ENCODE results near the gene CIB2.

CIB2 gene

DNA sequence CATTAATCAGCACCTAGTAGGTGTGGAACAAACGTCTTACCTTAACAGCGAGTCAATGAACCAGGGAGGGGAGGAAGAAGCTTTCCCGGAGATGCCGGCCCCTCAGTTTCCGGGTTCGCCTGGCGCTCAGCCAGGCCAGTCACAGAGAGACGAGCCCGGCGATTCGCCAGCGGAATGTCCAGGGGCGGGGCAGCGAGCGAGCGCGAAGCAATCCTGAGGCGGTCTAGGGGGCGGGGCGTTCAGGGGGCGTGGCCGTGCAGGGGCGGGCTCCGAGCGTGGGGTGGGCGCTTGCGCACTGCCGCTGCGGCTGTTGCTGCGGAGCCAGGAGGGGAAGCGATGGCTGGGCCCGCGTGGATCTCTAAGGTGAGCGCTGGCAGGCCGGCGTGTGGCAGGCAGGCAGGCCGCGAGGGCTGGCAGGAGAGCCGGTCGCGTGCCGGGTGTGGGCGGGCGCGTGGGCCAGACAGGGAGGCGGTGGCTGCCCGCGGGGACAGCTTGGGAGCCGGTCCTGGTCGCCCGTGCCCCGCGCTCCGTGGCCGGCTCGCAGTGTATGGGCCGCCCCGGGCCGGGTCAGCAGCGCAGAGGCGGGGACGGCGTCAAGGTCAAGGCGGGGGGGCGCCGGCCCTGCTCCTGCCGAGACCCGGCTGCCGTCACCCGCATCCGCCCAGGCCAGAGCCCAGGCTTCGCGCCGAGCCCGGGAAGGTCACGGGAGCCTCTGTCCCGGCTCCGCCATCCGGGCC is 18.0 kb upstream of the CIB2 start, which contains the start of gene IDH3A:
Gene IDH3A, plus strand, starts transcription at position 295 of the 737 bp plus-strand sequence. Its CDS starts 42 bp downstream, at position 337.
- DNase-seq (ENCODE audit: low spot score) = peak; percentile 98
- peak within 1 kb of the TSS; percentile 68 to 97 for H3K27ac ChIP-seq
- H3K4me3 ChIP-seq = peak within 1 kb of the TSS; percentile 99
- TF ChIP-seq, protein P1, sequence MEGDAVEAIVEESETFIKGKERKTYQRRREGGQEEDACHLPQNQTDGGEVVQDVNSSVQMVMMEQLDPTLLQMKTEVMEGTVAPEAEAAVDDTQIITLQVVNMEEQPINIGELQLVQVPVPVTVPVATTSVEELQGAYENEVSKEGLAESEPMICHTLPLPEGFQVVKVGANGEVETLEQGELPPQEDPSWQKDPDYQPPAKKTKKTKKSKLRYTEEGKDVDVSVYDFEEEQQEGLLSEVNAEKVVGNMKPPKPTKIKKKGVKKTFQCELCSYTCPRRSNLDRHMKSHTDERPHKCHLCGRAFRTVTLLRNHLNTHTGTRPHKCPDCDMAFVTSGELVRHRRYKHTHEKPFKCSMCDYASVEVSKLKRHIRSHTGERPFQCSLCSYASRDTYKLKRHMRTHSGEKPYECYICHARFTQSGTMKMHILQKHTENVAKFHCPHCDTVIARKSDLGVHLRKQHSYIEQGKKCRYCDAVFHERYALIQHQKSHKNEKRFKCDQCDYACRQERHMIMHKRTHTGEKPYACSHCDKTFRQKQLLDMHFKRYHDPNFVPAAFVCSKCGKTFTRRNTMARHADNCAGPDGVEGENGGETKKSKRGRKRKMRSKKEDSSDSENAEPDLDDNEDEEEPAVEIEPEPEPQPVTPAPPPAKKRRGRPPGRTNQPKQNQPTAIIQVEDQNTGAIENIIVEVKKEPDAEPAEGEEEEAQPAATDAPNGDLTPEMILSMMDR (IDR thresholded peaks at IDR 0.05) = no peak

DNA sequence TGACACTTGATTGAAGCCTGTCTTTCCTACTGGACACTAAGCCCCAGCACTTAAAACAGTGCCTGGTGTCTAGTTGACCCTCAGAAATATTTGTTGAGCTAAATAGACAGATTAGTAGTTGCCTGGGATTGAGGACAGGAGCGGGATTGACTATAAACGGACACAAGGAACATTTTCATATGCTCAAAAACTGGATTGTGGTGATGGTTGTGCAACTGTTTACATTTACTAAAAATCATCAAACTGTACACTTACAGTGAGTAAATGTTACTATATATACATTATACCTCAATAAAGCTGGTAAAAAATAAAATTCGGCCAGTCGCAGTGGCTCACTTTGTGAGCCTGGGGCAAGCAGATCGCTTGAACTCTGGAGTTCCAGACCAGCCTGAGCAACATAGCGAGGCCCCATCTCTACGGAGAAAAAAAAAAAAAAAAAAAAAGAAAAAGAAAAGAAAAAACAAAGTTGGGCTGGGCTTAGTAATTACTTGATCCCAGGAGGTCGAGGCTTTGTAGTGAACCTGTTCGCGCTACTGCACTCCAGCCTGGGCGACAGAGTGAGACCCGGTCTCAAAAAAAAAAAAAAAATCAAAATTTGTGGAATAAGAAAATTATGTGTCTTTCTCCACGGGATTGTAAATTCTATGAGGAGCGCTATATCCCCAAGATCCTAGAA is 17.3 kb upstream of the CIB2 start:
- DNase-seq (ENCODE audit: low spot score) = no peak
- TF ChIP-seq, protein P1 (IDR thresholded peaks at IDR 0.05) = no peak
- H3K4me3 ChIP-seq = peak overlapping the region; percentile 99
- peak overlapping the region; percentile 38 to 97 for H3K27ac ChIP-seq

DNA sequence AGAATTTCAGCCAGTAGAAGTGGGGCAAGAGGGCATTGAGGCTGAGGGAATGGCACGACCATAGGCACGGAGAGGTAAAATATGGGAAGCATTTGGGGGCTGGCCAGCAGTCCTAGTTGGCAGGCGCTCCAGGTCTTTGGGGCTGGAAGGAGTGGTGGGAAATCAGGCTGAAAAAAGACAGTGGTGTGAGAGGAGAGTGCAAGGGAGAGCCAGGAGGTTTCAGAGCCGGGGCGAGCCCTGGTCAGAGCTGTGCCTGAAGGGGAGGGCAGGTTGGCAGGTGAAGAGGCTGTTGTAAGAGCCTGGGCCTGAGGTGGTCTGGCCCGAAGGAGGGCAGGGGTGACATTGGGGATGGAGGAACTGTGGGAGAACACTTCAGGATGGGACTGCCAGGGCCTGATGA is 16.3 kb upstream of the CIB2 start:
- H3K27ac ChIP-seq = no peak overlapping the region
- TF ChIP-seq, protein P1 (IDR thresholded peaks at IDR 0.05) = no peak
- DNase-seq (ENCODE audit: low spot score) = no peak
- no peak overlapping the region for H3K4me3 ChIP-seq

DNA sequence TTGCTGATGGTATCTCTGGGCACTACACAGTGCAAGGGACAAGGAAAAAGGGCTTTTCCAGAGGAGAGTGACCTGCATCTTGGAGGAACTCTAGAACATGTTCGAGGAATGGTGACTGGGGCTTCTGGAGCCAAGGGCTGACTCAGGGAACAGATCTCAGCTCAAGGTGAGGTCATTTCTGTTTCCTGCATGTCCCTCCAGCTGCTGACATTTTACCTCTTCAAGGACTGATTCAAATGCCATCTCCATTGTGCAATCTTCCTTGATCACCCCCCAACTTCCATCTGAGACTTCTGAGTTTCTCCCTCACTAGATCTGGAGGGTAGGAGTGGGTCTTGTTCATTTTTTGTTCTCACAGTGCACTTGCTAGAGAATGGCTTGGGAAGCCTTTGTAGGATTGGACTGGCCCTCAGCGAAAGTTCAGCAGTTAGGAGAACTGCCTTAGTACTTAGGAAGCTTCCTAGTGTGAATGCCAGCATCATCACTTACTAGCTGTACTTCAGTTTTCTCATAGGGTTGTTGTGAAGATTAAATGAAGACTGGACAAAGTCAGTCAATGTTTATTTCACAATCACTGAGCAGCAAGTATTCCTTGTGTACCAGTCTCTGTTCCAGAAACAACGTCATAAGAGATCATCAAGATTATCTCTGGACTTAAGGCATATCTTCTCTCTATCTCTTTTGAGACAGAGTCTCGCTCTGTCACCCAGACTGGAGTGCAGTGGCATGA is 15.3 kb upstream of the CIB2 start:
- peak; percentile 35 for DNase-seq (ENCODE audit: low spot score)
- TF ChIP-seq, protein P1 (IDR thresholded peaks at IDR 0.05) = no peak
- Histone ChIP-seq H3K4me3 (no peak overlapping the region), H3K27ac (no peak overlapping the region)

DNA sequence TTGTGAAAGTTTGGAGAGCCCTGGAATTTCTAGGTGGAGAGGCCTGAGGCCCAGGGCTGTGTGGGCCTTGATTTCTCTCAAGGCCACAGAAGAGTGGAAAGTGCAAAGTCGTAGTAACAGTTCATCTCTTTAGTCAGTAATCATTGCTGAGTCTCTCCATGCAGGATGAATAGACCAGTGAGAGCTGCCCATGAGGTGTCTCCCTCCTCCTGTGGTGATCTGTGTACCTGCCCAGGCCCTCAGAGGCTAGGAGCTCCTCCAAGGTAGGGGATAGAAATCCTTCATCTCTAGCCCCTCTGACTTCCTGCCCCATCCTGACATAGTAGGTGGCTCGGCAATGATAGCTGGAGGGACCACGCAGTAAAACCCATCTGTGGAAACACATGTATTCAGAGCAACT is 11.1 kb upstream of the CIB2 start:
- no peak overlapping the region for H3K4me3 ChIP-seq
- TF ChIP-seq, protein P1 (IDR thresholded peaks at IDR 0.05) = no peak
- no peak for DNase-seq (ENCODE audit: low spot score)
- no peak overlapping the region for H3K27ac ChIP-seq

DNA sequence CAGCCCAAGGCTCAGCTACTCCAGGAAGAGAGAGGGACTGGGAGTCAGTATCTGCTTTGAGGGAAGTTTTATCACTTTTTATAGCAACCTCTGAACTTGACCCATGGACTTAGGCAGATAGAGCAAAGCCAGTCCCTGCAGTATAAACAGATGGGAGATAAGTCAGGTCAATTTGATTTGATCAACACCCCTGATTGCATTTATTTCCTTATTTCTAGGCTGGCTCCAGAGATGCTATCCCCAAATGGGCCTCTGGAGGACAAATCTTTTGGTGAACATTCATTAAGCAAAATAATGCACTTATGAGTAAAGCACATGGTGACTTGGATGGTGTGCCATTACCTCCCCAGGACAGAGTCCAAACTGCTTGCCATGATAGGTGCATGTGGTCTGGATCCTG is 9.0 kb upstream of the CIB2 start:
- H3K4me3 ChIP-seq = no peak overlapping the region
- TF ChIP-seq, protein P1 (IDR thresholded peaks at IDR 0.05) = no peak
- H3K27ac ChIP-seq = no peak overlapping the region
- no peak for DNase-seq (ENCODE audit: low spot score)

All from coronary artery (tissue), 2 donors.